K562 (cell line): ENCODE results near the gene LRP6. TPM values are rescaled to one million over a fixed set of nuclear protein-coding genes. Genes with fewer than 3 reads are reported as not detected.

Experiments
- ATAC-seq: fragments of 200-7000 bp; cut with Tn5 transposase; 3 replicates; pipeline ENCODE4 v1.9.1; 2020; ENCODE audit warnings: moderate library complexity
- BruUV-seq: library from RNA; stranded (reverse); fragments of 400-500 nt; replicated peaks from 2 replicates; lab custom pipeline; 2021; lab: Mats Ljungman, UMichigan
- CTCF ChIA-PET: fragments of 300-600 bp; formaldehyde crosslinking; extraction: SDS; loops from one replicate; lab custom pipeline; 2021; ENCODE audit warnings: low intra/inter-chr PET ratio; lab: Yijun Ruan, JAX
- POLR2A ChIA-PET: fragments of 300-600, 350-650 bp; sonication (Branson Sonifier 250); formaldehyde crosslinking; extraction: SDS; loops from one replicate; lab custom pipeline; 2021; ENCODE audit warnings: antibody characterized with exemption, inconsistent platforms; lab: Yijun Ruan, JAX
- DNase-seq, 4 experiments: peaks; one replicate each; pipeline versions ENCODE4 v3.0.0 to v3.0.0-alpha.2; 2011 to 2018; ENCODE audit warnings: low spot score in 3 of 4, mixed read lengths in 3 of 4; ENCODE audit errors: extremely low read depth in 1 of 4
- FAIRE-seq: peaks from 2 replicates; lab custom pipeline; 2011; peaks lifted over from hg19 to GRCh38; lab: Jason Lieb, UNC
- H2AFZ ChIP-seq: 2 replicates; pipeline ENCODE4 v1.6.0; 2011; ENCODE audit warnings: low read depth, low read length, control low read depth, inconsistent platforms
- H3K27ac ChIP-seq: fragments of 200-600 bp; 3 replicates; pipeline ENCODE4 v1.8.0; 2011; ENCODE audit warnings: low read depth, mild to moderate bottlenecking, control low read depth, inconsistent platforms, low read length, moderate library complexity, mixed read lengths; ENCODE audit errors: extremely low read depth
- H3K27me3 ChIP-seq, 2 experiments: fragments of 300-600 bp in 1 of 2; 2 replicates in 1 of 2; 3 replicates in 1 of 2; pipeline versions ENCODE4 v1.6.0 to v1.8.0; 2011; ENCODE audit warnings: inconsistent platforms in 2 of 2, low read length in 2 of 2, mild to moderate bottlenecking in 1 of 2, mixed read lengths in 1 of 2, moderate library complexity in 1 of 2; ENCODE audit not compliant: control insufficient read depth in 2 of 2, insufficient read depth in 2 of 2
- H3K36me3 ChIP-seq: fragments of 300-600 bp; 3 replicates; pipeline ENCODE4 v1.8.0; 2011; ENCODE audit warnings: mild to moderate bottlenecking, low read length, inconsistent platforms; ENCODE audit not compliant: control insufficient read depth, insufficient read depth
- H3K4me1 ChIP-seq, 2 experiments: fragments of 200-600 bp in 1 of 2; replicated peaks in 1 of 2; 2 replicates in 1 of 2; 3 replicates in 1 of 2; pipeline versions ENCODE4 v1.5.1 to v1.8.0; 2011; ENCODE audit warnings: inconsistent platforms in 2 of 2, low read length in 2 of 2, mild to moderate bottlenecking in 1 of 2, mixed read lengths in 1 of 2, moderate library complexity in 1 of 2; ENCODE audit not compliant: control insufficient read depth in 2 of 2, insufficient read depth in 2 of 2
- H3K4me2 ChIP-seq: 2 replicates; pipeline ENCODE4 v1.6.1; 2011; ENCODE audit warnings: low read length, control low read depth, inconsistent platforms, mixed read lengths; ENCODE audit not compliant: insufficient read depth
- H3K4me3 ChIP-seq: fragments of 200-600 bp; sonication (generic), shearing (Covaris generic); 2 replicates; pipeline ENCODE4 v1.5.1; 2016; ENCODE audit warnings: control low read depth, inconsistent platforms
- H3K79me2 ChIP-seq: fragments of 200-600 bp; 3 replicates; pipeline ENCODE4 v1.8.0; 2011; ENCODE audit warnings: low read length, inconsistent platforms; ENCODE audit not compliant: control insufficient read depth, insufficient read depth
- H3K9ac ChIP-seq, 2 experiments: 2 replicates each; pipeline versions ENCODE4 v1.6.0 to v1.6.1; 2011; ENCODE audit warnings: low read depth in 2 of 2, low read length in 2 of 2, control low read depth in 1 of 2, inconsistent platforms in 1 of 2, mild to moderate bottlenecking in 1 of 2, mixed read lengths in 1 of 2; ENCODE audit not compliant: insufficient read depth in 1 of 2
- H3K9me1 ChIP-seq: one replicate; pipeline ENCODE4 v1.6.0; 2011; ENCODE audit warnings: inconsistent platforms, mild to moderate bottlenecking, low read length, moderate library complexity; ENCODE audit not compliant: control insufficient read depth, insufficient read depth
- H3K9me3 ChIP-seq: replicated peaks from 2 replicates; pipeline ENCODE4 v1.5.1; 2011; ENCODE audit warnings: low read depth, low read length, inconsistent platforms; ENCODE audit not compliant: control insufficient read depth, insufficient read depth
- H4K20me1 ChIP-seq: replicated peaks from 2 replicates; pipeline ENCODE4 v1.6.1; 2011; ENCODE audit warnings: low read length, inconsistent platforms, mixed read lengths; ENCODE audit not compliant: control insufficient read depth, insufficient read depth
- BRCA1 ChIP-seq, 2 experiments: fragments of 450-650 bp in 1 of 2; sonication (generic) in 1 of 2; formaldehyde crosslinking in 1 of 2; IDR thresholded peaks; 2 replicates each; pipeline versions ENCODE4 v1.5.0 to v1.6.1; 2017 to 2020; ENCODE audit warnings: mild to moderate bottlenecking in 1 of 2, missing genetic modification reagents in 1 of 2
- ESRRA ChIP-seq: fragments of 450-650 bp; IDR thresholded peaks from 2 replicates; pipeline ENCODE4 v1.6.1; 2014; ENCODE audit warnings: low read depth, mild to moderate bottlenecking, moderate library complexity, borderline replicate concordance
- HMGXB4 ChIP-seq: sonication (generic); formaldehyde crosslinking; IDR thresholded peaks from 2 replicates; pipeline ENCODE4 v1.8.1; 2023; ENCODE audit warnings: mild to moderate bottlenecking, missing genetic modification reagents
- MTA2 ChIP-seq: fragments of 450-650 bp; IDR thresholded peaks from 2 replicates; pipeline ENCODE4 v1.6.1; 2016; ENCODE audit warnings: low read depth
- NCOA2 ChIP-seq, 2 experiments: fragments of 450-650 bp; IDR thresholded peaks; 2 replicates each; pipeline ENCODE4 v1.6.1; 2018; ENCODE audit warnings: mild to moderate bottlenecking in 2 of 2, moderate library complexity in 1 of 2; ENCODE audit not compliant: partially characterized antibody in 2 of 2
- NFYB ChIP-seq: IDR thresholded peaks from 2 replicates; pipeline ENCODE4 v1.6.1; 2011; ENCODE audit warnings: mild to moderate bottlenecking, moderate library complexity; ENCODE audit not compliant: insufficient read length; ENCODE audit errors: extremely low read depth
- PHB ChIP-seq: fragments of 250-450 bp; sonication (Bioruptor Pico); IDR thresholded peaks from 2 replicates; pipeline ENCODE4 v1.5.0; 2021
- POLR2AphosphoS5 ChIP-seq: IDR thresholded peaks from 2 replicates; pipeline ENCODE4 v1.6.1; 2011; ENCODE audit warnings: mild to moderate bottlenecking, low read depth, low read length, moderate library complexity; ENCODE audit not compliant: control insufficient read depth, insufficient read depth
- RBM34 ChIP-seq: fragments of 200-400 bp; formaldehyde crosslinking; IDR thresholded peaks from 2 replicates; pipeline ENCODE4 v1.6.1; 2018; ENCODE audit warnings: low read length, borderline replicate concordance; ENCODE audit not compliant: insufficient read depth
- SMARCA4 ChIP-seq: fragments of 450-650 bp; IDR thresholded peaks from 2 replicates; pipeline ENCODE4 v1.6.1; 2016
- TBL1XR1 ChIP-seq, 2 experiments: IDR thresholded peaks; 2 replicates each; pipeline ENCODE4 v1.6.1; 2012; ENCODE audit warnings: improper control_type of control experiment in 2 of 2, low read length in 2 of 2, mild to moderate bottlenecking in 1 of 2
- ZNF644 ChIP-seq: fragments of 200-800 bp; sonication (Bioruptor generic); IDR thresholded peaks from 2 replicates; pipeline ENCODE4 v1.6.1; 2016; ENCODE audit warnings: low read depth, missing genetic modification characterization, missing compliant biosample characterization
- WGBS: fragments of 100-300 bp; shearing (Covaris generic); methylation state at CpG from one replicate; pipeline ENCODE4 v1.1.6; 2016; ENCODE audit warnings: low coverage, mixed read lengths; ENCODE audit not compliant: insufficient coverage; ENCODE audit errors: missing lambda C conversion rate; 5-methylcytosine and 5-hydroxymethylcytosine counted together
- in situ Hi-C: fragments of 300-500 bp; cut with MboI; formaldehyde crosslinking; loops from 4 replicates; pipeline ENCODE4 v1.15.0; 2018; ENCODE audit warnings: inconsistent platforms, mixed read lengths
- intact Hi-C: fragments of 100-400 bp; cut with micrococcal nuclease; formaldehyde crosslinking; loops from 2 replicates; pipeline ENCODE4 v1.14.2; 2022
- polyA plus RNA-seq, 8 experiments: library from polyadenylated mRNA; depleted of rRNA in 4 of 8; stranded (reverse) in 5 of 8; unstranded in 3 of 8; fragments of >200 nt; fragmentation: Nextera tagmentation in 2 of 8; fragmentation: Illumina TruSeq in 1 of 8; extraction: Ambion mirVana in 2 of 8; extraction: Trizol in 1 of 8; gene quantifications; 2 replicates each; pipeline versions ENCODE4 v1.2.1 to v1.2.3, GENCODE V29; 2011 to 2014; ENCODE audit warnings: inconsistent platforms in 1 of 8, missing spikeins in 1 of 8
- total RNA-seq, 7 experiments: library from RNA; depleted of rRNA in 6 of 7; stranded (reverse); fragments of >200 nt in 6 of 7; fragmentation: Illumina TruSeq in 2 of 7; extraction: Trizol in 2 of 7; gene quantifications; 2 replicates each; pipeline versions ENCODE4 v1.2.1 to v1.2.3, GENCODE V29; 2011 to 2021; ENCODE audit warnings: low replicate concordance in 1 of 7
- TF ChIP-seq, protein P1 (sequence below): fragments of 450-650 bp; IDR thresholded peaks from 2 replicates; pipeline ENCODE4 v1.6.1; 2018; ENCODE audit not compliant: partially characterized antibody
- TF ChIP-seq, protein P2 (sequence below): sonication (generic); formaldehyde crosslinking; IDR thresholded peaks from 2 replicates; pipeline ENCODE4 v1.8.1; 2023; ENCODE audit warnings: mild to moderate bottlenecking, missing genetic modification reagents, moderate library complexity

The LRP6 gene
- total and polyA plus RNA-seq, 9 of the 15 experiments (the other 6 are each of a cell fraction or from before 2014, with no cell fraction given) = 3.0 to 17.0 (median 10.8) TPM

DNA sequence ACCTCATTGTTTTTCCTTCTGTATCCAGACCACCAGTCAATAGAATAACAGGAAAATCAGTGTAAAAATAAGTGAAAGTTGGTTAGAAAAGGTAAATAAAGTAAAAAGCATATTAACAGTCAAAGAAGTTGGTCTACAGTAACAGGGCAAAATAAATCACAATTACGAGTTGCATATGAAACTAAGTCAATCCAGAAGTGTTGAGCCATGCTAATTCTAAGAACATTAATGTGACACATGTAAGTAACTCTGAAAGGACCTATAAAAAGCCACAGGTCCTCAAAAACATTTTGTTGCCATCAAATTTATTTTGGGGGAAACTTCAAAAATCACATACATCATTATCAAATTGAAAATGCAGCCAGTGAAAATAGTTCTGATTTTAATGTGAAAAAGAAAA lies 56.4 kb downstream of the LRP6 start:
- H4K20me1 ChIP-seq = no peaks in the 10 kb centered on the region
- no peak overlapping the region for H3K4me3 ChIP-seq
- H3K9me1 ChIP-seq = no peaks in the 10 kb centered on the region
- in situ Hi-C loops (no loop called here), intact Hi-C loops (no loop called here)
- CTCF ChIA-PET = no interaction called here
- no TSS peak for BruUV-seq
- H3K79me2 ChIP-seq = peaks cover 51% of the 10 kb centered on the region
- no peak for ATAC-seq
- no peak overlapping the region for H3K4me2 ChIP-seq
- H3K4me1 ChIP-seq = peaks cover 0 to 6% of the 10 kb centered on the region in 2 experiments; a peak in 3 of 5 replicates
- no peak for DNase-seq
- no peaks in the 10 kb centered on the region for H3K27me3 ChIP-seq
- WGBS = 80% methylated on average over 1 of the region's 1 CpG
- FAIRE-seq = no peak
- H3K36me3 ChIP-seq = no peaks in the 10 kb centered on the region
- H2AFZ ChIP-seq = no peak overlapping the region
- H3K9ac ChIP-seq = no peak overlapping the region
- TF ChIP-seq SMARCA4 = no peak
- TF ChIP-seq, protein P1, sequence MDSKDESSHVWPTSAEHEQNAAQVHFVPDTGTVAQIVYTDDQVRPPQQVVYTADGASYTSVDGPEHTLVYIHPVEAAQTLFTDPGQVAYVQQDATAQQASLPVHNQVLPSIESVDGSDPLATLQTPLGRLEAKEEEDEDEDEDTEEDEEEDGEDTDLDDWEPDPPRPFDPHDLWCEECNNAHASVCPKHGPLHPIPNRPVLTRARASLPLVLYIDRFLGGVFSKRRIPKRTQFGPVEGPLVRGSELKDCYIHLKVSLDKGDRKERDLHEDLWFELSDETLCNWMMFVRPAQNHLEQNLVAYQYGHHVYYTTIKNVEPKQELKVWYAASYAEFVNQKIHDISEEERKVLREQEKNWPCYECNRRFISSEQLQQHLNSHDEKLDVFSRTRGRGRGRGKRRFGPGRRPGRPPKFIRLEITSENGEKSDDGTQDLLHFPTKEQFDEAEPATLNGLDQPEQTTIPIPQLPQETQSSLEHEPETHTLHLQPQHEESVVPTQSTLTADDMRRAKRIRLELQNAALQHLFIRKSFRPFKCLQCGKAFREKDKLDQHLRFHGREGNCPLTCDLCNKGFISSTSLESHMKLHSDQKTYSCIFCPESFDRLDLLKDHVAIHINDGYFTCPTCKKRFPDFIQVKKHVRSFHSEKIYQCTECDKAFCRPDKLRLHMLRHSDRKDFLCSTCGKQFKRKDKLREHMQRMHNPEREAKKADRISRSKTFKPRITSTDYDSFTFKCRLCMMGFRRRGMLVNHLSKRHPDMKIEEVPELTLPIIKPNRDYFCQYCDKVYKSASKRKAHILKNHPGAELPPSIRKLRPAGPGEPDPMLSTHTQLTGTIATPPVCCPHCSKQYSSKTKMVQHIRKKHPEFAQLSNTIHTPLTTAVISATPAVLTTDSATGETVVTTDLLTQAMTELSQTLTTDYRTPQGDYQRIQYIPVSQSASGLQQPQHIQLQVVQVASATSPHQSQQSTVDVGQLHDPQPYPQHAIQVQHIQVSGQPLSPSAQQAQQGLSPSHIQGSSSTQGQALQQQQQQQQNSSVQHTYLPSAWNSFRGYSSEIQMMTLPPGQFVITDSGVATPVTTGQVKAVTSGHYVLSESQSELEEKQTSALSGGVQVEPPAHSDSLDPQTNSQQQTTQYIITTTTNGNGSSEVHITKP = no peak
- no peak for TF ChIP-seq RBM34
- TF ChIP-seq ZNF644 (tag) = no peak
- no peak for TF ChIP-seq PHB (CRISPR knock-in tag)
- no peak for TF ChIP-seq NFYB
- TF ChIP-seq POLR2AphosphoS5 = no peak
- TF ChIP-seq MTA2 = no peak
- TF ChIP-seq ESRRA = no peak
- TF ChIP-seq TBL1XR1 (IDR thresholded peaks at IDR 0.05; ENCODE audit: low read length in 2 of 2) = no peak
- no peak for TF ChIP-seq BRCA1 (IDR thresholded peaks at IDR 0.05)
- TF ChIP-seq BRCA1 (CRISPR knock-in tag; IDR thresholded peaks at IDR 0.05) = no peak
- TF ChIP-seq HMGXB4 (CRISPR knock-in tag) = no peak
- TF ChIP-seq NCOA2 (IDR thresholded peaks at IDR 0.05; ENCODE audit: partially characterized antibody in 2 of 2) = no peak
- TF ChIP-seq, protein P2, sequence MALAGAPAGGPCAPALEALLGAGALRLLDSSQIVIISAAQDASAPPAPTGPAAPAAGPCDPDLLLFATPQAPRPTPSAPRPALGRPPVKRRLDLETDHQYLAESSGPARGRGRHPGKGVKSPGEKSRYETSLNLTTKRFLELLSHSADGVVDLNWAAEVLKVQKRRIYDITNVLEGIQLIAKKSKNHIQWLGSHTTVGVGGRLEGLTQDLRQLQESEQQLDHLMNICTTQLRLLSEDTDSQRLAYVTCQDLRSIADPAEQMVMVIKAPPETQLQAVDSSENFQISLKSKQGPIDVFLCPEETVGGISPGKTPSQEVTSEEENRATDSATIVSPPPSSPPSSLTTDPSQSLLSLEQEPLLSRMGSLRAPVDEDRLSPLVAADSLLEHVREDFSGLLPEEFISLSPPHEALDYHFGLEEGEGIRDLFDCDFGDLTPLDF (CRISPR knock-in tag) = no peak
- POLR2A ChIA-PET = no interaction called here
- H3K27ac ChIP-seq = no peak overlapping the region
- H3K9me3 ChIP-seq = no peaks in the 10 kb centered on the region
